Activated T-helper 1 cell treated with Interleukin-2 at 50 U/mL for 16 hours (primary cell): ENCODE data around the gene S100Z.
"Not testable (repeated sequence)": the region's sequence is repeated elsewhere in the genome, so short reads cannot be mapped to it uniquely, and the experiment has no call there.

Experiments used
- DNase-seq: peaks from one replicate; pipeline ENCODE4 v3.0.0-alpha.2; 2020; ENCODE audit warnings: low read depth

S100Z gene

DNA sequence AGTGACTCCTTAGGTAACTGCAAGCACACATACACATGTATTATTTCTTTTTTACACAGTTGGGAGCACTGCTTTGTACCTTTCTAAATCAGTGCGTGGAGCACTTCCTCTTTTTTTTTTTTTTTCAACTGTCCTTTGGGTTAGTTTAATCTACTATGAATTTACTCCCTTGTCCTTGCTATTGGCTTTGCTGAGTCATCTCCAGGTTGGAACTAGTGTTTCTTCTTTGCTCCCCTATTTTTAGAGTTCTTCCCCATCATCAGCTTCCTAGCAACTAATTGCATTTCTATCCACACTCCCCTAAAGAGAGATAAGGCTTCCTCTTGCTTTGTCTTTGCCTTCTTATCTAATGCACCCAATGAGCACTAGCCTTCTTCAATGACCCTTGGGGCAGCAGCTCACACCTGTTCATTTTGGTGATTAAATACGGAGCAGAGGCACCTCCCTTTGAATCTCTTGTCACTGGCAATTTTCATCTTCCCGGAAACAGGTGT, 24.3 kb downstream of the S100Z start:
- DNase-seq = no peak

DNA sequence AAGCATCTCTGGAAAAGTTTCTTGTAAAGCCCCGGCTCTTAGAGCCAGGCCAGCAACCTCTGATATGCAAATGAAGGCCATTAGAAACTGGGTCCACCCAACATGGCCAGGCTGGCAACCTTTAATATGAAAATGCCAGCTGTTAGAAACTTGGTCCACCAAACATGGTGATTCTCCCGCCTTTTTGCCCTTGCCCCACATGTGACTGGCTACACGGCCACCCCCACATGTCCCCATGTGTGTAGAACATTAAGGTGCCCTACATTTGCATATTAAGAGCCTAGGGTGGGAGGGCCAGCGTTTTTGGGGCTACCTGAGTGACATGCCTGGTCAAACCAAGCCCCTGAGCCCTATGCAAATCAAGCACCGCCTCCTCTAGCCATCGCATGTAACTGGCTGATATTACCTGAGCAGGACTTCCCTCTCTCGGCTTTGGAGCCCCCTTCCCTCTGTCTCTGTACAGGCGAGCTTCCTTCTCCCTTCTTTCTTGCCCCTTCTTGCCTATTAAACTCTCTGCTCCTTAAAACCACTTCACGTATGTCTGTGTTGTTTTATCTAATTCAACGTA, 39.0 kb downstream of the S100Z start:
- no peak for DNase-seq

DNA sequence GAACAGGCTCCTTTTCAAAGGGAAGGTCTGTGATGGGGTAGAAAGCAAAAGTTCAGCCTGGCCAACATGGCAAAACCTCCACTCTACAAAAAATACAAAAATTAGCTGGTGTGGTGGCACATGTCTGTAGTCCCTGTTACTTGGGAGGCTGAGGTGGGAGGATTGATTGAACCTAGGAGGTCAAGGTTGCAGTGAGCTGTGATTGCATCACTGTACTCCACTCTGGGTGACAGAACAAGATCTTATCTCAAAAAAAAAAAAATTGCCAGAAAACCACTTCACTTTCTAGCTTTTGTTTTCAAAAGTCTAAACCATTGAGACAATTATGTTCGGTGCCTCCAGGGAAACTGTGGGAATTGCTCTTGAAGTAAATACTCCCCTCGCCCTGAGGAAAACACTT, 43.5 kb downstream of the S100Z start:
- DNase-seq = no peak

DNA sequence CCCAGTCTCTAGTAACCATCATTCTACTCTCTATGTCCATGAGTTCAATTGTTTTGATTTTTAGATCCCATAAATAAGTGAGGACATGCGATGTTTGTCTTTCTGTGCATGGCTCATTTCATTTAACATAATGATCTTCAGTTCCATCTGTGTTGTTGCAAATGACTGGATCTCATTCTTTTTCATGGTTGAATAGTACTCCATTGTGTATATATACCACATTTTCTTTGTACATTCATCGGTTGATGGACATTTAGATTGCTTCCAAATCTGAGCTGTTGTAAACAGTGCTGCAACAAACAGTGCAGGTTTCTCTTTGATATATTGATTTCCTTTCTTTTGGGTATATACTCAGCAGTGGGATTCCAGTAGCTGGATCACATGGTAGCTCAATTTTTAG, 46.4 kb downstream of the S100Z start:
- DNase-seq = no peak

DNA sequence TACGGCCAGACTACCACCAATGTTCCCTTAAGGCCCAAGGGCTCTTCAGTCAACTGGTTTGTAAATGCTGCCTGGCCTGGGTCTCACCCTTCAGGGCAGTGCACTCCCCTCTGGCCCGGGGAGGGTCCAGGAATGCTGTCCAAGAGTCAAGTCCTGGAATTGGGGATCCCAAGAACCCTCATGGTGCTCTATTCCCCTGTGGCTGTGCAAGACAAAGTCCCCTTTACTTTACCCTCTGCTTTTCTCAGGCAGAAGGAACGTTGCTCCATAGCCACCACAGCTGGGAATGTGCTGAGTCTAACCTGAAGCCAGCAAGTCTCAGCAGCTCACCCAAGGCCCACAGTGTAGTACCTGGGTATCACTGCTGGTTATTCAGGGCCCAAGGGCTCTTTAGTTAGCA, 51.7 kb downstream of the S100Z start:
- DNase-seq = no peak

DNA sequence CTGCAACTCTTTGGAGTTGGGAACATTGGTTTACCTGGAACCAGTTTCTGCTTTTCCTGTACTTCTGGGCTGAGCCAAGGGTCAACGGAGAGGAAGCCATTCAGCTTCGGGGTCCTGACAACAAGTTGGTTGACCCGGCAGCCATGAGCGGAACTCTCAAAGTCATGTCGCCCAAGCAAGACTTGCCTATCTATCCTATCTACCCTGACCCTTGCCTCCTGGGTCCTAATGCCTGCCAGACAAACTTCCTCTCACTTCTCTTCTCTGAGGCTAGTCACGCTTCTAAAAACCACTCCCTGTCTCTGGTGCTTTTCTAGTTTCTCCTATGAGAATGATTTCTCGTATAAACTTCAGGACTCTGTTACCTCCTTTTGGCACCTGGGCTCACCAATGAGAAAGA, 58.4 kb downstream of the S100Z start:
- no peak for DNase-seq

DNA sequence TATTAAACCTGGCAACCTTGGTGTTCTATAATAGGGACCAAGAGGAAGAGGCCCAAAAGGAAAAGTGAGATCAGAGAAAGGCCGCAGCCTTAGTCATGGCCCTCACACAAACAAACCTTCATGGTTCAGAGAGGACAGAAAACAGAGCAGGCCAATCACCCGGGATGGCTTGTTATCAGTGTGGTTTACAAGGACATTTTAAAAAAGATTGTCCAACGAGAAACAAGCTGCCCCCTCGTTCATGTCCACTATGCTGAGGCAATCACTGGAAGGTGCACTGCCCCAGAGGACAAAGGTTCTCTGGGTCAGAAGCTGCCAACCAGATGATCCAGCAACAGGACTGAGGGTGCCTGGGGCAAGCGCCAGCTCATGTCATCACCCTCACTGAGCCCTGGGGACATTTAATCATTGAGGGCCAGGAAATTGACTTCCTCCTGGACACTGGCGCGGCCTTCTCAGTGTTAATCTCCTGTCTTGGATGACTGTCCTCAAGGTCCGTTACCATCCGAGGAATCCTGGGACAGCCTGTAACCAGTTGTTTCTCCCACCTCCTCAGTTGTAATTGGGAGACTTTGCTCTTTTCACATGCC, 60.6 kb downstream of the S100Z start:
- DNase-seq = not testable (repeated sequence)

DNA sequence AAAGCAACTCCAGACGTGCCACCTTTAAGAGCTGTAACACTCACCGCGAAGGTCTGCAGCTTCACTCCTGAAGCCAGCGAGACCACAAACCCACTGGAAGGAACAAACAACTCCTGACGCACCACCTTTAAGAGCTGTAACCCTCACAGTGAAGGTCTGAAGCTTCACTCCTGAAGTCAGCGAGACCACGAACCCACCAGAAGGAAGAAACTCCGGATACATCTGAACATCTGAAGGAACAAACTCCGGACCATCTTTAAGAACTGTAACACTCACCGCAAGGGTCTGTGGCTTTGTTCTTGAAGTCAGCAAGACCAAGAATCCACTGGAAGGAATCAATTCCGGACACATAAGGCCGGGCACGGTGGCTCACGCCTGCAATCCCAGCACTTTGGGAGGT, 64.9 kb downstream of the S100Z start:
- not testable (repeated sequence) for DNase-seq

DNA sequence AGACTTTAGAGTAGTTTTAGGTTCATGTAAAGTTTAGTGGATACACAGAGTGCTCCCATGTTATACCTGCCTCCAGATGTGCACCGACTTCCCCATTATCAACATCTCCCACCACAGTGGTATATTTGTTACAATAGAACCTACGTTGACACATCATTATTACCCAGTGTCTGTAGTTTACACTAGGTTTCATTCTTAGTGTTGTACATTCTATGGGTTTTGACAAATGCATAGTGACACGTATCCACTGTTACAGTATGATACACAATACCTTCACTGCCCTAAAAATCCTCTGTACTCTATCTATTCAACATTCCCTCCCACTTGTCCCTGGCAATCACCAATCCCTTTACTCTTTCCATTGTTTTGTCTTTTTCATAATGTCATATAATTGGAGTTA, 68.7 kb downstream of the S100Z start:
- DNase-seq = no peak

DNA sequence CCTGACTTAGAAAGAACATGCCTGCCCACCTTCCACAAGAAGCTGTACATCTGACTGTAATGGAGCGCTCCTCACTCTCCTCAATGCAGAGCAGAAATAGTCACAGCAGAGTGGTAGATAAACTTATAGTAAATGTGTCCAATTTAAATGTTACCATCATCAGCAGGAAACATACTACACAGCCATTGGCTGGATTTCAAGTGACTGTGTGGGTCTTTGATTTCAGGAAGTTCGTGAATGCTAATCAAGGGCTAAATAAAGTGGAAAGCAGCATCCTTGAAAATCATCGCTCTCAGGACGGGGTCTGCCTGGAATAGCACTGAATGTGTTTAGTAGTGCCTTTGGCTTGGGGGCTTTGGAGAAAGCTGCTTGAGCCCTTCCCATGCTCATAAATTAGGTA, 70.7 kb downstream of the S100Z start:
- no peak for DNase-seq

DNA sequence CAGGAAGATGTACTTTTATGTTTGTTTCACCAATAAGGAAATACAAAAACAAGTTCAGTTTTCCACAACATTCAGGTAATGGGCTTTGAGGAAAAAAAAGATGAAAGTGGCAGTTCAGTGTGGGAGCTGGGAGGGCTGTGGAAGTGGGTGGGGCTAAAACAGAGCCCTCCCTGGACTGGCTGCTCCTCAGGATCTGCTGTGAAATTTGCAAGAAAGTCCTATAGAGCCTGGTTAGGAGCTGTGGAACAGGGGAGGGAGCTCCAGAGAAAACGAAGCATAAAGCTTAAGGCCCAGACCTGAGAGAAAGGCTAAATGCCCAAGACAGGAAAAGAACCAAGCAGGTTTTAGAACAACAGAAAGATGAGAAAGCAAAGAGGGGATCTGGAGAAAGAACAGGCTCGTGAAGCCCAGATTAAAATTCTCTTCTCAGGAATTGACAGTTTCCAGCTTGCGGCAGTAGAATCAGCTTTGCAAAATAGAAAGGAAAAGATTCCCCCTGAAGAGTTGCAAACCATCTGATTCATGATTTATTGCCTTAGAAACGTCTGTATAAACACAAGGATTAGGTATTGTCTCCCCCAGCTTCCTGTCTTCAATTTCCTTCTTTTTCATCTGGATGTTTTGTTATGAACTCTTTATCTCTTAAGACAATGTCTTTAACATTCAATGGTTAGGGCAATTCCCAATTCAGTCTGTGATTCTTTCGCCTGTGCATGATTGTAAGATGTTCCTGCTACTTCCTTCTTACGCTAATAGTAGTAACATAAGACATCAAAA, 76.7 kb downstream of the S100Z start:
- DNase-seq = no peak

DNA sequence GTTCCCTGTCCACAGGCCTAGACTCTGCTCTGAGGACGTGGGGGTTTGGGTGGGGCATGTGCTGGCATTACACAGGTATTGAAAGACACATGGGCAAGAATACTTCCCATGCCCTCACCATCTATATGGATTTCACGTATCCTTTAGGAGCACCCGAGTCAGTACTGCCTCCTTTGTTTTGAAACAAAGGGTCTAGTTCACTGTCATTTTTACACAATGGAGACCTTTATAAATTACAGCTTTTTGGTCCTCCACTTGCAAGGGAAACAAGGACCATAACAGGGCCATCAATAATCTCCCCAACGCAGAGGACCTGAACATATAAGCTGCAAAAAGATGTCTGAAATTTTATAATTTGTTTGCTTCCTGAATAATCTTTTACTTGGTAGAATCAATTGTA, 78.1 kb downstream of the S100Z start:
- DNase-seq = no peak

DNA sequence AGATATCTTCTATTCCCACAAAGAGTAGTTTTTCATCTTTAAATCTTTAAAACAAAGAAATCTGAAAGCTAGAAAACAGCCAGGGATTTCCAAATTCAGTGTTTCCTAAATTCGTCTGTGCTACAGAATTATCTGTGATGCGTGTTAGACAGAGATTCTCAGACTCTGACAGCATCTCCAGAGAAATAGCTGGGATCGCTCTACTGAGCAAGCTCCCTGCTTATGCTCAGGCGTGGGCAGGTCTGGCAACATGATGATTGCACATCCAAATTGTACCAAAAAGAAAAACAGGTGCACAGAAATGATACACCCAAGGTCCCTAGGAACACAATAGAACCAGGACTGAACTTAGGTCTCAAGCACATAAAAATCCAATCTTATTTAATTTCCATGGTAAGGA, 80.3 kb downstream of the S100Z start:
- no peak for DNase-seq

DNA sequence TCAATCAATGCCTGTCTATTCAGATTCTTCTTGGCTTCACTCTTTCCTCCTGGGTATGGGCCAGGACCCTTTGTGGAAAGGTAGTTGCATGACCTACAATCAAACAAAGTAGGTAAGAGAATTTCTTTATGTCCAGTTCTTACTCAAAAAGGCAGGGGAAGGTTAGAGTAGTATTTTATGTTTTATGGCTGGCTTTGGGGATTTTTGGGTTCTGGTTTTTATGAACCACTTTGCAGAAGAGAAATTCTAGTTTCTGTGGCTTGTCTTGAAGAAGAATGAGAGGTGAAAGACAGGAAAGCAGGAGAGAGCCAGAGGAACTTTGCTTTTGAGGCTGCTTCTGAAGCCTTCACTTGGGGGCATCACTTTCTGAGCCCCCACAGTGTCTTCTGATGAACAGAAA, 88.4 kb downstream of the S100Z start:
- no peak for DNase-seq

DNA sequence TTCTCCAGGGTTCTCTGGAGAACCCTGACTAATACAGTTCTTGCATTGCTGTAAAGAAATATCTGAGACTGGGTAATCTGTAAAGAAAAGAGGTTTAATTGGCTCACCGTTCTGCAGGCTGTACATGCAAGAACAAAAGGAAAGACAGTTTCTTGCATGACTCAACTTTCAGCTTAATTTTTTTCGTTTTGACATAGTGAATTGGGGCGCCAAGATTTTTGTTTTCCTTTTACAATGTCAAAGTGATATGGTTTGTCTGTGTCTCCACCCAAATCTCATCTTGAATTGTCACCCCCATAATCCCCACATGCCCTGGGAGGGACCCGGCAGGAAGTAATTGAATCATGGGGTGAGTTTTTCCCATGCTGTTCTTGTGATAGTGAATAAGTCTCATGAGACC, 91.2 kb downstream of the S100Z start:
- no peak for DNase-seq

DNA sequence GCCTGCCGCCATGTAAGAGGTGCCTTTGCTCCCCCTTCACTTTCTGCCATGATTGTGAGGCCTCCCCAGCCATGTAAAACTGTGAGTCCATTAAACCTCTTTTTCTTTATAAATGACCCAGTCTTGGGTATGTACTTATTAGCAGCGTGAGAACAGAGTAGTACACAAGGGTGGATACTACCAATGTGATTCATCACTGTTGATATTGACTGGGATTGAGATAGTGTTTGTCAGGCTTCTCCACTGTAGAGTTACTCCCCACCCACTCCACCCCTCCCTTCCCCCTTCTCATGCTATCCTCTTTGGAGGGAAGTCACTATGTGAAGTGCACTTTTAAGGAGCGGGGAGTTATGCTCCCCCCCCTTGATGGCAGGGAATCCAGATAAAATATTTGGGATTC, 91.6 kb downstream of the S100Z start:
- DNase-seq = no peak

DNA sequence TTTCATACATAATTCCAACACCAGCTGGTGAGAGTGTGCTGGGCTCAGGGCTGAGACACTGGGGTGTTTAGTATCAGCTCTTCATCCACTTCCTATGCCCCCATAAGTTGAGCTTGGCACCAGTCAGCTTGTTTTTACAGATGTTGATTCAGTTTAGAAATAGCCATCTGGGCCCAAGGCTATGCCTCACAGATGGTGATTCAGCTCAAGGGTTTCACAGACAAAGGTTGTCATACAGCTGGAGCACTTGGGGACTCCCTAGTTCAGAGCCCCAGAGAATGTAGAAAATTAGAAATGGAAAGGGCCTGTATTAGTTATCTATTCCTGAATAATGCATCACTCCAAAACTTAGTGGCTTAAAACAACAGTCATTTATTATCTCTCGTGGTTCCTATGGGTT, 92.8 kb downstream of the S100Z start:
- DNase-seq = no peak

DNA sequence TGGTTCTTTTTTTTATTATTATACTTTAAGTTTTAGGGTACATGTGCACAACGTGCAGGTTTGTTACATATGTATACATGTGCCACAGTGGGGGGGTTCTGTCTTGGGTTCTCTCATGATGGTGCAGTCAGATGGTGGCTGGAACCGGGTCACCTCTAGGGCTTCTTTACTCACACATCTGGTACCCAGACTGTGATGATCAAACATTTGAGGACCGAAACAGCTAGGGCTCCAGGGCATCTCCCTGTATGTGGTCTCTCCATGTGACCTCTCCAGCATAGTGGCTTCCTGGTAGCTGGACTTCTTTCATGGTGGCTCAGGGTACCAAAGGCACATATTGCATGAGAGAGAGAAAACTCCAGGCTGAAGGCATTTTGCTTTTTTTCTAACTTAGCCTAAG, 93.2 kb downstream of the S100Z start:
- no peak for DNase-seq

DNA sequence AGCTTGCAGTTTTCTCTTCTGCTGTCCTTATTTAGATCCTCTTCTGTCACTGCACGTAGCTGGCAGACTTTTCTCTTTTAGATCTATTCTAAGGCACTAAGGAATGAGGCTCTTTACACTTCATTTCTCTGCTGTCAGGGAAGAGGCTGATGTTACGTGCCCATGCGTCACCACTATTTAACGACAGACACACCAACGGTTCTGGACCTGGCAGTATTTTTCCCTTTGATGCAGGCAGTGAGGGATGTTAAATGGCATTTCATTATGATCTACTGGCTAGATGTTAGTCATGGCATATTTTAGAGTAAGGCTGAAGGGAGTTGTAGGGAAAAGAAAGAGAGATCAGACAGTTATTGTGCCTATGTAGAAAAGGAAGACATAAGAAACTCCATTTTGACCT, 94.8 kb downstream of the S100Z start:
- no peak for DNase-seq

DNA sequence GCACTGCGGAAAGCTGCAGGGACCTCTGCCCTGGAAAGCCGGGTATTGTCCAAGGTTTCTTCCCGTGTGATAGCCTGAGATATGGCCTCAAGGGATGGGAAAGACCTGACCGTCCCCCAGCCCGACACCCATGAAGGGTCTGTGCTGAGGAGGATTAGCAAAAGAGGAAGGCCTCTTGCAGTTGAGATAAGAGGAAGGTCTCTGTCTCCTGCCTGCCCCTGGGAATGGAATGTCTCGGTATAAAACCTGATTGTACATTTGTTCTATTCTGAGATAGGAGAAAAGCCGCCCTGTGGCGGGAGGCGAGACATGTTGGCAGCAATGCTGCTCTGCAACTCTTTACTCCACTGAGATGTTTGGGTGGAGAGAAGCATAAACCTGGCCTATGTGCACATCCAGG, 95.4 kb downstream of the S100Z start:
- not testable (repeated sequence) for DNase-seq

DNA sequence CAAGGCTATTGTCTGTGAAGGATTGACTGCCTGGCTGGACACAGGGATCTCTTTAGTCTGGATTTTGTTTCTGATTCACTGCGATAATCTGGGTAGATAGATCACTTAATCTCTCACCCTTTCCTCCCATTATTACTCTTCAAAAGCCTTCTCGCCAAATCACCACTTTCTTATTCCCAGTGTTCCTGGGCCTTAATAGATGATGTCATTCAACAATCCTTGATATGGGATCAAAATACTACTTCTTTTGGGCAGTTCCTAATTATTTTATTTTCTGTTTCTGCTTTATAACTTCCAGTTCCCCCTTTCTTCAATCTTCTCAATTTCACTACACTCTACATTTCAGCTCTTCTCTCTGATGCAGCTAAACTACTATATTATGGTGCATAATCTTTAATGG, 96.3 kb downstream of the S100Z start:
- DNase-seq = no peak

DNA sequence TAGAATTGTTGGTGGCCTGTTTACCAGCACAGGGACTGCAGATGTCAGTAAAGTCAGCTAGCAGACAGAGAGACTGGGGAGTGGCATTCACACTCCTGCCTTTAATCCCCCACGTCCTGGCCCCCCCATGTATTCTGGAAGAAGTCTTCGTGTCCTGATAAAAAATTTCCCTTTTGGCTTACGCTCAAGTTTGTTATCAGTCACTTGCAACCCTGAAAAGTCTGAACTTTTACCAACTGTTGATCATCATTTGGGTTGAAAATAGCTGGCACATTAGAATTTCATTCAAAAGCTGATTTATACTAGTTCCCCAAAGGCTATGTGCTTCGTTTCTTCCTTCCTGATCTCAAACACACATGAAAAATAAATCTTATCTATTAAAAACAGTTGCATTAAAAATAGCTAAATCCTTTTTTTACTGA, 97.3 kb downstream of the S100Z start:
- no peak for DNase-seq

DNA sequence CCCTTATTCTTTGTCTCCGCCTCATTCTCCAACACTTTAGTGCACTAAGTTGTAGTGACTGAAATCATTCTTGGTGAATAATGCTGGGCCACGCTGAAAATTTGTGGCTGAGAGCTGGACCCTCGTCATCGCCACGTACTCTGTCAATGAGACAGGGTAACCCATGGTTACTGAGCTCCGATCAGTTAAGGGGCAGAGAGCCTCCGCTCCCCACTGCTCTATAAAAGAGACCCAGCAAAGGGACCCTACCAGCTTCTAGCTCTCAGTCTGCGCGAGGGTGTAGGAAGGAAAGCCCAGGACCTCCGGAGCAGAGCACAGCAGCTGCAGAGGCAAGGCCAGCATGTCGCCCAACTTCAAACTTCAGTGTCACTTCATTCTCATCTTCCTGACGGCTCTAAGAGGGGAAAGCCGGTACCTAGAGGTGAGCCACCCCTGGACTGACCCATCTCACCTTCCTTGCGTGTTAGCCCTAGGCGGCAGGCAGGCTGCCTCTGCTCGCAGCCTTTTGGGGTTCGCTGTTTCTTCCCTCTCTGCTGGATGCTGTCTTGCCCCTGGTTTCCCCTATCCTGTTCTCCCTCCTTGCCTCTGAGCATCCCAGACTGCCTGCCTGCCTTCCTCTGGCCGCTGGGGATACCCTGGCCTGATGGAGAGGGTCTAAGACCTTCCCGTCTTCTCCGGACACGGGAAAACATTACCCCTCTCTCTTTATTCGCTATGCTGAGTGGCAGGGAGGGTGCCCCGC, 103.2 kb downstream of the S100Z start, which contains the start of gene CRHBP:
Gene CRHBP, plus strand, starts transcription at position 251 of the 742 bp plus-strand sequence. Its CDS starts 90 bp downstream, at position 341.
- no peak for DNase-seq
